Measurements from ENCODE around the gene HSPB8. TPM values are rescaled to one million over a fixed set of nuclear protein-coding genes. Genes with fewer than 3 reads are reported as not detected.

The HSPB8 gene, protein sequence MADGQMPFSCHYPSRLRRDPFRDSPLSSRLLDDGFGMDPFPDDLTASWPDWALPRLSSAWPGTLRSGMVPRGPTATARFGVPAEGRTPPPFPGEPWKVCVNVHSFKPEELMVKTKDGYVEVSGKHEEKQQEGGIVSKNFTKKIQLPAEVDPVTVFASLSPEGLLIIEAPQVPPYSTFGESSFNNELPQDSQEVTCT
- total RNA-seq = not detected

DNA sequence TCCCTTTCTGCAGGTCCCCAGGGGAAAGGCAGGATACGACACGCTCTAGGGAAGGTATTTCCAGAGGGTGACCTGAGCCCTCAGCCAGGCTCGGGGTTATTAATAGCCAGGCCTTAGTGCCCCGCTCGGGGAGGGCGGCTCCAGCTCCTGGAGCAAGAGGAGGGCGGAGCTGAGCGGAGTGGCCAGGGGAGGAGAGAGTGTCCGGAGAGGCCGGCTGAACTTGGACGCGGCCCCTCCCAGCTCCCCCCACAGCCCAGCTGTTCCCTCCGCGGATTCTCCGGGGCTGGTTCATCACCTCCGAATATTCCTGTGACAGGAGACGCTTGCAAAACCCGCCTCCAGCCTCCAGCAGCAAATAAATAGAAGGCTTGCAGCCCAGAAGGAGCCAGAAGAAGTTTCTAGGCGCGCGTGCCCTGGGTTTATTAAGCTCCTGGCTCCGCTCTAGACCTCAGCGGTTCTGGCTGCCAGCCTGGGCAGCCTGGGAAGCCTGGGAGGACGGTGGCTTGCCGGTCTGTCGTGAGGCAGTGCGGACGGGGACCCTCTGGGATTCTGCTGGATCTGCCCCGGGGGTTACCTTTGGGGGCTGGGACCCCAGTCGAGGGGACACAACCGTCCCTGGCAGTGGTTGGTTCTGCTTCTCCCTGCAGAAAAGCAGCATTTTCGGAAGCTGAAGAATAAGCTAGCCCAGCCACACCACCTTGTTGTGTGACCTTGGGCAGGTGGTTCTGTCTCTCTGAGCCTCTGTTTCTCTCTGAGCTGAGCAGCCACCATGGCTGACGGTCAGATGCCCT is at the start of gene HSPB8:
Gene HSPB8 (plus strand): TSS at position 388 of the 791 bp plus-strand sequence. CDS start 382 bp downstream, at position 770.
- DNase-seq = no peak

GRCh38 chr12:119129827-119130434 is 48.8 kb upstream of the HSPB8 start:
- no peak for DNase-seq

DNA sequence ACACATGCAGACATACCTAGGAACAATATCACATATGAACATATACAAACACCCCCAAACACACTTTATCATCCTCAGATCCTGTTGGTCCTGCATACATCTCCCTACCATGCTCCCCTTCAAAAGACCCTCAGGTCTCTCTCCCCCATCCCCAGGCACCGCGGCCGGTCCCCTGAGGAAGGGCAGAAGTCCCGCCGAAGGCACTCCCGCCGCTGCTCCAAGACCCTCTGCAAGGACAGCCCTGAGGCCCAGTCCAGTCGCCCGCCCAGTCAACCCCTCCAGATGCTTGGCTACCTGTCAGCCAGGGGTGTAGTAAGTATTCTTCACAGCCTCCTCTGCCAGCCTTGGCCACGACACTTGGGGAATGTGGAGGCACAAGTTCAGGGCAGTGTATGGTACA is 48.2 kb upstream of the HSPB8 start:
- DNase-seq = no peak

DNA sequence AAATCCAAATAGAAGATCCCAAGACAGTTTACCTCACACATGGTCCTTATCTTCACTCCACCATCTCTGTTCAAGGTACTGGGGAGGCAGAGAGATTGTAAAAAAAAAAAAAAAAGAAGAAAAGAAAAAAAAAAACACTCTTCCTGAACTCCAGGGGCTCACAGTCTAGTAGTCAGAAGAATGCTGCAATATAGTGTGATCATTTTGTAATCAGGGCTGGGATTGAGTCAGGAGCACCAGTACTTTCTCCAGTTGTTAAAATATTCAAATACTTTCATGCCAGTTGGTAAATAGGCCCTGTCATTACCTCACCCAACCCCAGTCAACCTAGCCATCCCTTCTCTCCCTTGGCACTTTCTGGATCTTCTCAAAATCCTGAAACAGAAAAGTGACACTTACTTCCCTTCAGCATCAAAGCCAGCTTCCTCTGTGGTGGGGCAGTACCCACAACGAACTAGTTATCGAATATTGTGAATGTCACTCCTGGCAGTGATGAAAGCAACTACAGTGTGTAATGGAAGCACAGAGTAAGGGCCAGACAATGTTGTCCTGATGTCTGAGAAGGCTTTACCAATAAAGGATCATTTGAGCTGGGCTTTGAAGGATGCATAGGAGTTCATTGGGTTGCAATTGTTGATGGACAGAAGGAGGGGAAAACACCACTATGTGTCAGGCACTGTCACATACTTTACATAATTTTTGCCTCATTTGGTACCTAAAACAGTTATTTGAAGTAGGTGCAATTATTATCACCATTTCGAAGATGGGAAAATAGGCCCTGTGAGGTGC is 44.3 kb upstream of the HSPB8 start:
- no peak for DNase-seq

DNA sequence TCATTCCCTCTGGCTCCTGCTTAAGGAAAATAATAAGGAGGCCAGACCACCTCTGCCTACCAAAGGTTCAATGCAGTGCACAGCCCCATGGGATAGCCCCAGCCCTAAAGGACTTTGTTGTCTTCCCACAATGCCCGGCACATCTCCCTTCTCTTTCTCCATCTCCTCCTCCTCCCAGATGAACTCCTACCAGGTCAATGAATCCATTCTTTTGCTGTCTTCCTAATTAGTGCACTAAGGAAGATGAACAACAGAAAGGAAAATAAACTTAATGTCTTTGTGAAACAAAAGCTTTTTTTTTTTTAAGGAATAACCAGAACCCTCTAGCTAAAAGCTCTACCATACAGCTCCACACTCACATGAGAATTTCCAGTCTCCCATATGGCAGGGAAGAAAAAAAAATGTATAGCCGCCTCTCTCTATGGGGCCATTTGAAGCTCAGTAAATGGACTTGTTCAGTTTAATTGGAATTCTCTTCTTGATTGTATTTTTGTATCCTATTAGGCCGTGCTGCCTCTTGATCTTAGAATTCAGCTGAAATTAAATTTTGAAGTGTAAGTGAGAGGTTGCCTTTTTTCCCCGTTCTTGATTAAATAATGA is 41.8 kb upstream of the HSPB8 start:
- no peak for DNase-seq

DNA sequence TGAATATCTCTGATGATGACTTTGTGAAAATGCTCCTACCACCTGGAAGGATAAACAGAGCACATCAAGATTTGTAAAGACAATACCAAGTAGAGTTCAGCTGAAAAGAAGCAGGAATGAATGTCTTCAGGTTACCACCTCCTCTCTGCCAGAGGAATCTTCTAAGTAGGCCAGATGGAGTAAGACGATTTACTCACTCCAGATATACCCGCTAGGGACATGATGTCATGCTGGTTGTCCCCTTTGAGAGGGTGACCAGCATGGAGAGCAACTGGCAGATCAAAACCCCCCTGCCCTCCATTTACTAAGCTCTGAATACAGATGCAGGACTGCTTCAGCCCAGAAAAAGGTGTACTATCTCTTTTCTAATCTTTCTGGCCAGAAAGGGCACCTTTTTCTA is 39.3 kb upstream of the HSPB8 start:
- DNase-seq = no peak

DNA sequence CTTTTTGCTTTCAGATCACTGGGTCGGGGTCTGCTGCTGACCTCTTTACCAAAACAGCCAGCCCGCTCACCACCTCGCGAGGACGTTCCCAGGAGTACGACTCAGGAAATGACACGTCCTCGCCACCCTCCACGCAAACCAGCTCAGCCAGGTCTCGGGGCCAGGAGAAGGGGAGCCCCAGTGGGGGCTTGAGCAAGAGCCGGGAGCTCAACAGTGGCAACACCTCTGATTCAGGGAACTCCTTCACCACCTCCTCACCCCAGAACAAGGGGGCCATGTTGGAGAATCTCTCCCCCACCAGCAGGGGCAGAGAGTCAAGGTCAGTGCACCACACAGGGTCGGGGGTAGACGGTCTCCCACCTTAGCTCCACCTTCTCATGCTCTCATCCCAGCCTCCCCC is 33.4 kb upstream of the HSPB8 start:
- DNase-seq = no peak

- DNase-seq = no peak
Measured at GRCh38 chr12:119147847-119148448, 30.8 kb upstream of the HSPB8 start.

- DNase-seq = no peak
Measured at GRCh38 chr12:119149270-119149669, 29.5 kb upstream of the HSPB8 start.

GRCh38 chr12:119151445-119152026 is 27.2 kb upstream of the HSPB8 start:
- DNase-seq = no peak

- DNase-seq = no peak
Measured at GRCh38 chr12:119153477-119154434, 25.0 kb upstream of the HSPB8 start.

DNA sequence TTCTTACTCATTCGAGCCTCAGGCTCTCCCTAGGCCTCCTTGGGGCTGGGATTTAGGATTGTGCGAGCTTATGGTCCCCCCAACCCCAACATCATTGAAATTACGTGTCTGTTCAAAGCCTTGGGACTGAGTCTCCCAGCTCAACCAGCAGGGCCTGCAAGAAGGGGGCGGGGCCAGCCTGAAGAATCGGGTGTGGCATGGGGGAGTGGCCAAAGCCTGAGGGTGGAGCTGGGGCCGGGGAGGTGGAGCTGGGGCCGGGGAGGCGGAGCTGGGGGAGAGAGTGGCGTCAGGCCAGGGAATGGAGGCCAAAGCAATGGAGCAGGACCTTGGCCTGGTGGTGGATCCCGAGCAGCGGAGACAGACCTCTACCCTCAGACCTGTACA is 24.3 kb upstream of the HSPB8 start:
- no peak for DNase-seq

- no peak for DNase-seq
Measured at GRCh38 chr12:119156401-119157044, 22.2 kb upstream of the HSPB8 start.

DNA sequence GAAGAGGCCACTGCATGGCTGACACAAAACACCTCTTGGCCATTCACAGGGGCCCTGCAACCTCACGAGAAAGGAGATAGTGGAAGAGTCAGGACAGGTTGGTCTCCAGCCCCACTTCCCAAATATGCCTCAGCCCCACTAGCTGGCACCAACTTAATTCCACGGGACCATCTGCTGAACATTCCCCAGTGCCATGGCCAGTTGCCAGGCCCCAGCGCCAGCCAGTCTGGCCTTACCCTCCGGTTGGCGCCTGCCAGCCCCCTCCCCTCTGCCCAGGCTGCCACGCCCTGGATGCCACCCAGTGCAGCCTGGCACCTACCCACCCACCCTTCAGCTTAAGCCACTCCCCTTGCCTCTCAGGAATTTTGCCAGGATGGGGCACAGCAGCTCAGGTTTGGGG is 21.2 kb upstream of the HSPB8 start:
- no peak for DNase-seq

GRCh38 chr12:119157978-119158377 is 20.8 kb upstream of the HSPB8 start:
- DNase-seq = no peak

DNA sequence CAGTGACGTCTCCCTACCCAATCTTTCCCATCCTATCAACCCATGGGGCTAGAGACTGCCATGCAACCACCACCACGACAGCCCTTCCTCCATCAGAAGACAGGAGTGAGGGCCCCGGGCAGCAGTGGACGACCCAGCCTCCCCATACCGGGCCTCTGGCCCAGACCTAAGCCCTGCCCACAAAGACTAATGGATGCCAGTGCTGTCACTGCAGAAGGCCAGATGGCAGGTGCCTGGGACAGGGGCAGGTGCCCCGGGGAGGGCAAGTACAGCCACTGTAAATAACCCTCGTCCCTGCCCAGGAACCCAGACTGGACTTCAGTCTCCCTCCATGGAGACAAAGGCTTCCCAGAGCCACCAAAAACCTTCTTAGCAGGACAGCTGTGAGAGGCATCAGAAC is 20.3 kb upstream of the HSPB8 start:
- no peak for DNase-seq

DNA sequence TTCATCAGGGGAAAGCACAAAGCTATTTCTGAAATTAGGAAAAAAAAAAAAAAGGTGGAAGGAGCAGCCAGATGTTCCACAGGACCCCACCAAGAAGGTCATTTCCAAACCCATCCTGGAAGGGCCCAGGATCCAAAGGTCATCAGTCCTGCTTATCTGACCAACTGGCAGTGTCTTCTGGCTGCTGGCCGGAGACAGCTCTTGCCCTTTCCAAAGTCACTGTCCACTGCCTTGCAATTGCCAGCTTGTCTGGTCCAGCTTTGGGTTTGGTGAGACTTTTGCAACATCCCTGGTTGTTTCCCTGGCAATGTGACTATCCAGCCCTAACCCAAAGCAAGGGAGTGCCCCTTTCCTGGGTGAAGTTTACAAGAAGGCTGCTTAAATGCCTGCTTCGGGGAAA is 18.9 kb upstream of the HSPB8 start:
- no peak for DNase-seq

DNA sequence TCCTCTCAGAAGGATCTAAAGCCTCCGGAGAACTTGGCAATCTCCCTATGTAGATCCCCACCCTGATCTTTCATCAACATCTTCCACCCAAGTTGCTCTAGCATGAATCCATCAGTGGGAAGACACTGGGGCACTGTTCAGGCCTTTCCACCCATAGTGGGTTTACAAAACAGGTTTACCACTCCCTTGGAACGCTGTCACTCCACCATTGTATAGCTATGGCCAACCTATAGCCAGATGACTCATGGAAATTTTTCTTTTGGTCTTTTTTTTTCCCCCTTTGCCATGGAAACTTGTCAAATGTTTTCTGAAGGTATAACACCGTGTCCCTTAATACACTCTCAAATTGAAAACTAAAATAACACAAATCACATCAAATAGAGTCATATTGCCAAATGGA is 10.8 kb upstream of the HSPB8 start:
- DNase-seq = no peak

- no peak for DNase-seq
Measured at GRCh38 chr12:119168721-119169120, 10.0 kb upstream of the HSPB8 start.

DNA sequence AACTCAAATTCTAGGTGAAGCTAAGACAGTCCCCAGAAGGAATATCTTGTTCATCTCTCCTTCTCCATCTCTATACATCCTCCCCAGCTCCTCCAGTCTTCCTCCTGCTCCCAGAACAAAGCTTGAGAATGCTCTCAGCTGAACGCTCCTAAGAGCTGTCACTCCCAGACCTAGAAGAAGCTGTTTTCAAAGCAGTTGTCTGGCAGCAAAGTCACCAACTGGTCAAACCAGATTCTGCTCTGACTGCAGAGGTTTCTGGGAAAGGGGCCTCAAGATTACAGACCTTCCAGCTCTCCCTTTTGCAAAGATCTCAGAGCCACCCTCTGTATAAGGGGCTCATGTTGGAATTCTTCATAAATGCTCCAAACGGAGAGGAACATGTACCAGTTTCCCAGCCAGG is 9.6 kb upstream of the HSPB8 start:
- no peak for DNase-seq
